IMR-90 (cell line): ENCODE data around the gene RAB40C.

Experiments
- BHLHE40 ChIP-seq: fragments of 150-350 bp; IDR thresholded peaks from 2 replicates; pipeline ENCODE4 v1.6.1; 2016; ENCODE audit warnings: mild to moderate bottlenecking, low read depth, low read length
- CEBPB ChIP-seq: IDR thresholded peaks from 2 replicates; pipeline ENCODE4 v1.6.1; 2012; ENCODE audit warnings: low read depth, low read length, improper control_type of control experiment
- CTCF ChIP-seq: conservative IDR thresholded peaks from 2 replicates; pipeline ENCODE4 v1.5.1; 2012; ENCODE audit warnings: mild to moderate bottlenecking, low read depth, low read length, improper control_type of control experiment
- FOS ChIP-seq: fragments of 150-350 bp; IDR thresholded peaks from 2 replicates; pipeline ENCODE4 v1.6.1; 2016; ENCODE audit warnings: low read depth, low read length
- MAFK ChIP-seq: IDR thresholded peaks from 2 replicates; pipeline ENCODE4 v1.6.1; 2012; ENCODE audit warnings: low read depth, low read length, improper control_type of control experiment
- MAZ ChIP-seq: IDR thresholded peaks from 2 replicates; pipeline ENCODE4 v1.6.1; 2012; ENCODE audit warnings: low read depth, mild to moderate bottlenecking, low read length, improper control_type of control experiment, moderate library complexity, borderline replicate concordance
- MXI1 ChIP-seq: IDR thresholded peaks from 2 replicates; pipeline ENCODE4 v1.6.1; 2012; ENCODE audit warnings: low read depth, mild to moderate bottlenecking, low read length, moderate library complexity, borderline replicate concordance
- NFE2L2 ChIP-seq: fragments of 150-350 bp; IDR thresholded peaks from 2 replicates; pipeline ENCODE4 v1.6.1; 2016; ENCODE audit warnings: low read depth, mild to moderate bottlenecking, low read length
- POLR2A ChIP-seq: IDR thresholded peaks from 2 replicates; pipeline ENCODE4 v1.6.1; 2012; ENCODE audit warnings: mild to moderate bottlenecking, low read depth, low read length
- RAD21 ChIP-seq: IDR thresholded peaks from 2 replicates; pipeline ENCODE4 v1.6.1; 2012; ENCODE audit warnings: low read length, improper control_type of control experiment
- RCOR1 ChIP-seq: IDR thresholded peaks from 2 replicates; pipeline ENCODE4 v1.6.1; 2012; ENCODE audit warnings: mild to moderate bottlenecking, low read length, improper control_type of control experiment; ENCODE audit not compliant: insufficient replicate concordance
- RFX5 ChIP-seq: IDR thresholded peaks from 2 replicates; pipeline ENCODE4 v1.8.0; 2012; ENCODE audit warnings: low read depth, mild to moderate bottlenecking, low read length, moderate library complexity
- SMC3 ChIP-seq: fragments of 150-350 bp; IDR thresholded peaks from 2 replicates; pipeline ENCODE4 v1.6.1; 2016; ENCODE audit warnings: low read depth, mild to moderate bottlenecking, antibody characterized with exemption, low read length, moderate library complexity
- USF2 ChIP-seq: fragments of 150-350 bp; IDR thresholded peaks from 2 replicates; pipeline ENCODE4 v1.6.1; 2017; ENCODE audit warnings: mild to moderate bottlenecking, antibody characterized with exemption, low read length, low read depth

- TF ChIP-seq CTCF (no peak), RFX5 (no peak), MAZ (no peak), RAD21 (no peak), SMC3 (no peak), POLR2A (no peak), MAFK (no peak), MXI1 (no peak), CEBPB (no peak), USF2 (no peak), RCOR1 (no peak), BHLHE40 (no peak), FOS (no peak), NFE2L2 (no peak)
Observed at GRCh38 chr16:590815-591200, 942 bp downstream of the RAB40C start.
